ENCODE results near the gene ZNF236.
A peak's percentile ranks its signal among the peaks of the same experiment; 100 is the strongest.
"Not testable (repeated sequence)": the region's sequence is repeated elsewhere in the genome, so short reads cannot be mapped to it uniquely, and the experiment has no call there.

The ZNF236 gene

GRCh38 chr18:76805221-76805620 is 17.1 kb upstream of the ZNF236 start:
- Histone ChIP-seq H2AFZ (ENCODE audit: low read depth, low read length) (no peak overlapping the region), H3K27ac (ENCODE audit: low read length) (no peak overlapping the region)

GRCh38 chr18:76806301-76806700 is 16.1 kb upstream of the ZNF236 start:
- no peak overlapping the region for H3K9ac ChIP-seq (ENCODE audit: low read length)
- peaks cover 7% of the 10 kb centered on the region; the same call in 1 of the 2 replicates for H3K4me1 ChIP-seq (ENCODE audit: low read length)
- no peaks in the 10 kb centered on the region for H3K79me2 ChIP-seq (ENCODE audit: low read length)
- no peak overlapping the region for H2AFZ ChIP-seq (ENCODE audit: low read depth, low read length)
- 0 out of 2 replicates have a peak, but pooled peaks cover 3% of the 10 kb centered on the region for H4K20me1 ChIP-seq (ENCODE audit: insufficient read depth, low read length)
- no peak for TF ChIP-seq CTCF (IDR thresholded peaks at IDR 0.05; ENCODE audit: low read depth, low read length)
- no peak for TF ChIP-seq EZH2phosphoT487 (IDR thresholded peaks at IDR 0.05; ENCODE audit: low read depth)
- no peak overlapping the region for H3K4me3 ChIP-seq (ENCODE audit: low read length)
- no peaks in the 10 kb centered on the region for H3K27me3 ChIP-seq (ENCODE audit: low read depth, low read length)
- H3K9me3 ChIP-seq (ENCODE audit: insufficient read depth, low read length) = no peaks in the 10 kb centered on the region
- peaks cover 2% of the 10 kb centered on the region for H3K36me3 ChIP-seq (replicated peaks; ENCODE audit: low read depth, low read length)
- no peak overlapping the region for H3K27ac ChIP-seq (ENCODE audit: low read length)
- H3K4me2 ChIP-seq (ENCODE audit: low read length) = no peak overlapping the region

More at GRCh38 chr18:76805221-76805620, 17.1 kb upstream of the ZNF236 start:
- Histone ChIP-seq H3K9me3 (ENCODE audit: insufficient read depth, low read length) (no peaks in the 10 kb centered on the region), H3K36me3 (replicated peaks; ENCODE audit: low read depth, low read length) (peaks cover 2% of the 10 kb centered on the region), H3K4me3 (ENCODE audit: low read length) (no peak overlapping the region), H3K79me2 (ENCODE audit: low read length) (no peaks in the 10 kb centered on the region), H4K20me1 (ENCODE audit: insufficient read depth, low read length) (0 out of 2 replicates have a peak, but pooled peaks cover 3% of the 10 kb centered on the region), H3K4me2 (ENCODE audit: low read length) (no peak overlapping the region), H3K4me1 (ENCODE audit: low read length) (peaks cover 7% of the 10 kb centered on the region; the same call in 1 of the 2 replicates), H3K27me3 (ENCODE audit: low read depth, low read length) (no peaks in the 10 kb centered on the region), H3K9ac (ENCODE audit: low read length) (no peak overlapping the region)
- TF ChIP-seq CTCF (IDR thresholded peaks at IDR 0.05; ENCODE audit: low read depth, low read length) (peak; percentile 38), EZH2phosphoT487 (IDR thresholded peaks at IDR 0.05; ENCODE audit: low read depth) (no peak)

- Histone ChIP-seq H3K79me2 (ENCODE audit: low read length) (no peaks in the 10 kb centered on the region), H3K4me3 (ENCODE audit: low read length) (no peak overlapping the region), H3K4me1 (ENCODE audit: low read length) (peaks cover 7% of the 10 kb centered on the region; the same call in 1 of the 2 replicates), H3K4me2 (ENCODE audit: low read length) (no peak overlapping the region), H2AFZ (ENCODE audit: low read depth, low read length) (no peak overlapping the region), H3K27ac (ENCODE audit: low read length) (no peak overlapping the region), H3K27me3 (ENCODE audit: low read depth, low read length) (no peaks in the 10 kb centered on the region), H3K9ac (ENCODE audit: low read length) (no peak overlapping the region), H3K36me3 (replicated peaks; ENCODE audit: low read depth, low read length) (peaks cover 2% of the 10 kb centered on the region), H4K20me1 (ENCODE audit: insufficient read depth, low read length) (peaks cover 3% of the 10 kb centered on the region; the same call in 1 of the 2 replicates), H3K9me3 (ENCODE audit: insufficient read depth, low read length) (no peaks in the 10 kb centered on the region)
- TF ChIP-seq CTCF (IDR thresholded peaks at IDR 0.05; ENCODE audit: low read depth, low read length) = no peak
- no peak for TF ChIP-seq EZH2phosphoT487 (IDR thresholded peaks at IDR 0.05; ENCODE audit: low read depth)
These were observed 13.8 kb upstream of the ZNF236 start for GRCh38 chr18:76808561-76808960.

- not testable (repeated sequence) for H4K20me1 ChIP-seq (ENCODE audit: insufficient read depth, low read length); H3K79me2 ChIP-seq (ENCODE audit: low read length); H3K27ac ChIP-seq (ENCODE audit: low read length); H3K9ac ChIP-seq (ENCODE audit: low read length); H3K4me1 ChIP-seq (ENCODE audit: low read length); H2AFZ ChIP-seq (ENCODE audit: low read depth, low read length); H3K9me3 ChIP-seq (ENCODE audit: insufficient read depth, low read length); H3K27me3 ChIP-seq (ENCODE audit: low read depth, low read length); H3K4me3 ChIP-seq (ENCODE audit: low read length); H3K4me2 ChIP-seq (ENCODE audit: low read length)
- peaks cover 15% of the 10 kb centered on the region for H3K36me3 ChIP-seq (replicated peaks; ENCODE audit: low read depth, low read length)
These were observed 10.8 kb upstream of the ZNF236 start for GRCh38 chr18:76811530-76811929.
